Stomach (tissue), 9 donors: ENCODE results near the gene DPP7. TPM values are rescaled to one million over a fixed set of nuclear protein-coding genes. Genes with fewer than 3 reads are reported as not detected.
A peak's percentile ranks its signal among the peaks of the same experiment; 100 is the strongest.

Experiments
- DNase-seq, 2 donors: peaks; one replicate each; pipeline versions ENCODE4 v3.0.0 to v3.0.0-alpha.2; 2013 to 2019
- H3K27ac ChIP-seq, 5 donors: fragments of 200-600 bp in 4 of 5; sonication (generic) in 4 of 5; one replicate each; pipeline ENCODE4 v1.5.1; 2013 to 2019; ENCODE audit warnings: mild to moderate bottlenecking in 1 of 5, moderate library complexity in 1 of 5
- H3K27me3 ChIP-seq, 3 donors: fragments of 200-600 bp; sonication (generic); one replicate each; pipeline ENCODE4 v1.5.1; 2017 to 2019; ENCODE audit warnings: mixed run types in 1 of 3
- H3K36me3 ChIP-seq, 4 donors: fragments of 200-600 bp; sonication (generic); 1 replicate in 3 of 4; 2 replicates in 1 of 4; pipeline ENCODE4 v1.5.1; 2016 to 2019
- H3K4me1 ChIP-seq, 4 donors: fragments of 200-600 bp; sonication (generic); one replicate each; pipeline ENCODE4 v1.5.1; 2016 to 2019
- H3K4me3 ChIP-seq, 4 donors: fragments of 200-600 bp; sonication (generic) in 3 of 4; one replicate each; pipeline ENCODE4 v1.5.1; 2016 to 2019; ENCODE audit warnings: mild to moderate bottlenecking in 1 of 4
- H3K9me3 ChIP-seq, 4 donors: fragments of 200-600 bp; sonication (generic); one replicate each; pipeline ENCODE4 v1.5.1; 2016 to 2019
- CTCF ChIP-seq, 7 experiments: fragments of 450-650 bp in 4 of 7; fragments of 200-600 bp in 3 of 7; sonication (generic) in 3 of 7; IDR thresholded peaks; one replicate each; pipeline ENCODE4 v1.5.1; 2016 to 2019; ENCODE audit warnings: antibody characterized with exemption in 7 of 7, control low read depth in 2 of 7, mild to moderate bottlenecking in 1 of 7
- EP300 ChIP-seq: sonication (generic); formaldehyde crosslinking; IDR thresholded peaks from one replicate; pipeline ENCODE4 v1.6.1; 2017; ENCODE audit warnings: antibody characterized with exemption
- POLR2A ChIP-seq, 4 donors: fragments of 450-650 bp; IDR thresholded peaks; one replicate each; pipeline ENCODE4 v1.6.1; 2016; ENCODE audit warnings: antibody characterized with exemption in 4 of 4, control low read depth in 2 of 4, mild to moderate bottlenecking in 1 of 4, moderate library complexity in 1 of 4
- POLR2AphosphoS5 ChIP-seq, 3 donors: sonication (generic); formaldehyde crosslinking; IDR thresholded peaks; one replicate each; pipeline ENCODE4 v1.6.1; 2016; ENCODE audit warnings: antibody characterized with exemption in 3 of 3
- WGBS, 5 donors: extraction: QIAGEN DNeasy Blood & Tissue Kit in 3 of 5; methylation state at CpG; one replicate each; pipeline versions ENCODE4 v1.1.5 to v1.1.7; 2013 to 2018; 5-methylcytosine and 5-hydroxymethylcytosine counted together
- intact Hi-C: fragments of 100-400 bp; cut with DNase I; formaldehyde crosslinking; loops from one replicate; pipeline ENCODE4 v1.15.1; 2023; ENCODE audit warnings: low total_unique reads
- polyA plus RNA-seq, 3 donors: library from polyadenylated mRNA; stranded (reverse); fragments of 200-250 nt; gene quantifications; one replicate each; pipeline ENCODE4 v1.2.3, GENCODE V29; 2013
- total RNA-seq, 5 donors: library from RNA; depleted of rRNA; stranded (reverse); fragments of >200 nt; gene quantifications; one replicate each; pipeline versions ENCODE4 v1.1.0 to v1.2.3, GENCODE V29; 2014 to 2016
- donor health status: healthy with polysubstance abuse.
- donor health status: Bipolar disorder and iron deficiency.
- donor health status: healthy.

Gene DPP7
- total and polyA plus RNA-seq, 8 donors, result 25.9 to 346 (median 199) TPM

- H3K27ac ChIP-seq, result no peak overlapping the region
- WGBS, 5 donors, result 95 to 97% (median 96%) methylated on average over 30 to 42 of the region's 42 CpGs
- no peak for TF ChIP-seq POLR2AphosphoS5 (IDR thresholded peaks at IDR 0.05)
- no peak for TF ChIP-seq CTCF (IDR thresholded peaks at IDR 0.05)
- no peak for TF ChIP-seq EP300
- no peak for TF ChIP-seq POLR2A (IDR thresholded peaks at IDR 0.05)
- DNase-seq, result no peak
- intact Hi-C loops, result loop anchor here (10.0 kb wide), 1 partner anchor 72 kb away; the partner anchor contains the start of genes ANAPC2 and SSNA1
- no peaks in the 10 kb centered on the region for H3K9me3 ChIP-seq
- peak overlapping the region in 1 of 4 donors; percentile 80 for H3K4me3 ChIP-seq
- peaks cover 0 to 28% (median 0%) of the 10 kb centered on the region in 3 donors for H3K27me3 ChIP-seq
- H3K36me3 ChIP-seq, result peaks cover 8 to 56% (median 54%) of the 10 kb centered on the region in 4 donors
- peaks cover 8 to 26% (median 22%) of the 10 kb centered on the region in 4 donors for H3K4me1 ChIP-seq
Observed at GRCh38 chr9:137112564-137113384, 1.8 kb downstream of the DPP7 start.

- no peaks in the 10 kb centered on the region for H3K9me3 ChIP-seq
- peaks cover 8 to 26% (median 22%) of the 10 kb centered on the region in 4 donors for H3K4me1 ChIP-seq
- H3K27me3 ChIP-seq, result peaks cover 0 to 22% (median 0%) of the 10 kb centered on the region in 3 donors
- no peak overlapping the region for H3K27ac ChIP-seq
- 83 to 92% (median 86%) methylated on average over 21 to 35 of the region's 35 CpGs for WGBS, 5 donors
- no peak overlapping the region for H3K4me3 ChIP-seq
- intact Hi-C loops, result loop anchor here (10.0 kb wide), 1 partner anchor 73 kb away; the partner anchor contains the start of genes ANAPC2 and SSNA1
- DNase-seq, result no peak
- TF ChIP-seq POLR2A (IDR thresholded peaks at IDR 0.05) (no peak), CTCF (IDR thresholded peaks at IDR 0.05) (no peak), EP300 (no peak), POLR2AphosphoS5 (IDR thresholded peaks at IDR 0.05) (no peak)
- H3K36me3 ChIP-seq, result peaks cover 16 to 64% (median 62%) of the 10 kb centered on the region in 4 donors
Observed at GRCh38 chr9:137111788-137112563, 2.6 kb downstream of the DPP7 start.

- Histone ChIP-seq H3K36me3 (peaks cover 17 to 72% (median 70%) of the 10 kb centered on the region in 4 donors), H3K27me3 (peaks cover 0 to 14% (median 0%) of the 10 kb centered on the region in 3 donors), H3K27ac (no peak overlapping the region), H3K4me3 (no peak overlapping the region), H3K4me1 (peaks cover 8 to 26% (median 22%) of the 10 kb centered on the region in 4 donors), H3K9me3 (no peaks in the 10 kb centered on the region)
- 81 to 89% (median 86%) methylated on average over 25 to 28 of the region's 28 CpGs for WGBS, 5 donors
- no peak for DNase-seq
- TF ChIP-seq EP300 (no peak), POLR2A (IDR thresholded peaks at IDR 0.05) (no peak), CTCF (IDR thresholded peaks at IDR 0.05) (no peak), POLR2AphosphoS5 (IDR thresholded peaks at IDR 0.05) (no peak)
- intact Hi-C loops, result loop anchor here (10.0 kb wide), 1 partner anchor 74 kb away; the partner anchor contains the start of genes ANAPC2 and SSNA1
Observed at GRCh38 chr9:137110911-137111787, 3.4 kb downstream of the DPP7 start.
